ENCODE measurements around the gene TBC1D5.
"Not testable (repeated sequence)": the region's sequence is repeated elsewhere in the genome, so short reads cannot be mapped to it uniquely, and the experiment has no call there.

The TBC1D5 gene

GRCh38 chr3:17645074-17645698, 97.2 kb downstream of the TBC1D5 start:
- DNase-seq (ENCODE audit: low read depth in 2 of 2) = no peak

GRCh38 chr3:17643691-17644090, 98.7 kb downstream of the TBC1D5 start:
- no peak for DNase-seq (ENCODE audit: low read depth in 2 of 2)

- no peak for DNase-seq (ENCODE audit: low read depth in 2 of 2)
Observed at GRCh38 chr3:17642474-17642873, 100.0 kb downstream of the TBC1D5 start.

- no peak for DNase-seq (ENCODE audit: low read depth in 2 of 2)
Observed at GRCh38 chr3:17640466-17640865, 102.0 kb downstream of the TBC1D5 start.

- DNase-seq (ENCODE audit: low read depth in 2 of 2) = no peak
Observed at GRCh38 chr3:17639765-17640164, 102.7 kb downstream of the TBC1D5 start.

GRCh38 chr3:17639257-17639656, 103.2 kb downstream of the TBC1D5 start:
- no peak for DNase-seq (ENCODE audit: low read depth in 2 of 2)

- DNase-seq (ENCODE audit: low read depth in 2 of 2) = no peak
Observed at GRCh38 chr3:17638356-17638755, 104.1 kb downstream of the TBC1D5 start.

- not testable (repeated sequence) for DNase-seq (ENCODE audit: low read depth in 2 of 2)
Observed at GRCh38 chr3:17635675-17636074, 106.8 kb downstream of the TBC1D5 start.

- DNase-seq (ENCODE audit: low read depth in 2 of 2) = no peak
Observed at GRCh38 chr3:17634964-17635363, 107.5 kb downstream of the TBC1D5 start.

- no peak for DNase-seq (ENCODE audit: low read depth in 2 of 2)
Observed at GRCh38 chr3:17634201-17634600, 108.2 kb downstream of the TBC1D5 start.

- DNase-seq (ENCODE audit: low read depth in 2 of 2) = no peak
Observed at GRCh38 chr3:17632401-17633100, 109.9 kb downstream of the TBC1D5 start.

- DNase-seq (ENCODE audit: low read depth in 2 of 2) = no peak
Observed at GRCh38 chr3:17631609-17632008, 110.8 kb downstream of the TBC1D5 start.

- DNase-seq (ENCODE audit: low read depth in 2 of 2) = no peak
Observed at GRCh38 chr3:17629400-17629799, 113.0 kb downstream of the TBC1D5 start.

GRCh38 chr3:17626395-17626794, 116.0 kb downstream of the TBC1D5 start:
- no peak for DNase-seq (ENCODE audit: low read depth in 2 of 2)

- no peak for DNase-seq (ENCODE audit: low read depth in 2 of 2)
Observed at GRCh38 chr3:17625133-17625532, 117.3 kb downstream of the TBC1D5 start.

GRCh38 chr3:17623464-17623863, 119.0 kb downstream of the TBC1D5 start:
- DNase-seq (ENCODE audit: low read depth in 2 of 2) = no peak

- no peak for DNase-seq (ENCODE audit: low read depth in 2 of 2)
Observed at GRCh38 chr3:17619968-17620367, 122.5 kb downstream of the TBC1D5 start.

- DNase-seq (ENCODE audit: low read depth in 2 of 2) = not testable (repeated sequence)
Observed at GRCh38 chr3:17613017-17613416, 129.4 kb downstream of the TBC1D5 start.

- DNase-seq (ENCODE audit: low read depth in 2 of 2) = no peak
Observed at GRCh38 chr3:17607905-17608304, 134.5 kb downstream of the TBC1D5 start.

- DNase-seq (ENCODE audit: low read depth in 2 of 2) = no peak
Observed at GRCh38 chr3:17605934-17606333, 136.5 kb downstream of the TBC1D5 start.

- no peak for DNase-seq (ENCODE audit: low read depth in 2 of 2)
Observed at GRCh38 chr3:17605032-17605431, 137.4 kb downstream of the TBC1D5 start.

GRCh38 chr3:17602126-17602525, 140.3 kb downstream of the TBC1D5 start:
- no peak for DNase-seq (ENCODE audit: low read depth in 2 of 2)

- DNase-seq (ENCODE audit: low read depth in 2 of 2) = no peak
Observed at GRCh38 chr3:17592956-17593355, 149.5 kb downstream of the TBC1D5 start.

GRCh38 chr3:17590465-17590864, 152.0 kb downstream of the TBC1D5 start:
- DNase-seq (ENCODE audit: low read depth in 2 of 2) = no peak

Data from stimulated activated CD8-positive, alpha-beta memory T cell treated with anti-CD3 and anti-CD28 coated beads, Interleukin-15, amount 100 ng/mL, for 4 hours (primary cell).